ENCODE measurements around the gene CPLX1. TPM values are rescaled to one million over a fixed set of nuclear protein-coding genes. Genes with fewer than 3 reads are reported as not detected.
A peak's percentile ranks its signal among the peaks of the same experiment; 100 is the strongest.
"Not testable (repeated sequence)": the region's sequence is repeated elsewhere in the genome, so short reads cannot be mapped to it uniquely, and the experiment has no call there.

CPLX1 gene
- total and polyA plus RNA-seq, 9 donors: 0.09 to 0.91 (median 0.27) TPM

GRCh38 chr4:761086-761485 is 64.8 kb downstream of the CPLX1 start:
- H3K27me3 ChIP-seq (ENCODE audit: control insufficient read depth, insufficient read depth, low read length): no peaks in the 10 kb centered on the region
- 96% methylated on average over 11 of the region's 14 CpGs for WGBS (ENCODE audit: insufficient coverage)
- peaks cover 66% of the 10 kb centered on the region for H3K36me3 ChIP-seq (ENCODE audit: control insufficient read depth, insufficient read depth, low read length)
- no peak for DNase-seq
- no peak overlapping the region for H3K4me3 ChIP-seq (ENCODE audit: low read length)
- H3K9me3 ChIP-seq (replicated peaks; ENCODE audit: control insufficient read depth, low read depth, low read length): no peaks in the 10 kb centered on the region
- peaks cover 3% of the 10 kb centered on the region for H3K4me1 ChIP-seq (ENCODE audit: control insufficient read depth, insufficient read depth, low read length)
- H3K27ac ChIP-seq (ENCODE audit: low read length): no peak overlapping the region

GRCh38 chr4:760616-761015 is 65.3 kb downstream of the CPLX1 start:
- H3K36me3 ChIP-seq (ENCODE audit: control insufficient read depth, insufficient read depth, low read length): peaks cover 61% of the 10 kb centered on the region
- H3K9me3 ChIP-seq (replicated peaks; ENCODE audit: control insufficient read depth, low read depth, low read length): no peaks in the 10 kb centered on the region
- WGBS (ENCODE audit: insufficient coverage): 86% methylated on average over 13 of the region's 21 CpGs

GRCh38 chr4:759810-760209 is 66.1 kb downstream of the CPLX1 start:
- H3K4me3 ChIP-seq (ENCODE audit: low read length); H3K27me3 ChIP-seq (ENCODE audit: control insufficient read depth, insufficient read depth, low read length); H3K9me3 ChIP-seq (replicated peaks; ENCODE audit: control insufficient read depth, low read depth, low read length); H3K4me1 ChIP-seq (ENCODE audit: control insufficient read depth, insufficient read depth, low read length); H3K27ac ChIP-seq (ENCODE audit: low read length); DNase-seq: not testable (repeated sequence)
- 79% methylated on average over 10 of the region's 24 CpGs for WGBS (ENCODE audit: insufficient coverage)
- peaks cover 60% of the 10 kb centered on the region for H3K36me3 ChIP-seq (ENCODE audit: control insufficient read depth, insufficient read depth, low read length)

More at GRCh38 chr4:760616-761015, 65.3 kb downstream of the CPLX1 start:
- H3K4me1 ChIP-seq (ENCODE audit: control insufficient read depth, insufficient read depth, low read length): peaks cover 3% of the 10 kb centered on the region
- no peak overlapping the region for H3K4me3 ChIP-seq (ENCODE audit: low read length)
- no peak overlapping the region for H3K27ac ChIP-seq (ENCODE audit: low read length)
- H3K27me3 ChIP-seq (ENCODE audit: control insufficient read depth, insufficient read depth, low read length): no peaks in the 10 kb centered on the region
- DNase-seq: no peak

GRCh38 chr4:757111-757510 is 68.8 kb downstream of the CPLX1 start:
- WGBS (ENCODE audit: insufficient coverage): 95% methylated on average over 12 of the region's 20 CpGs
- peaks cover 54% of the 10 kb centered on the region for H3K36me3 ChIP-seq (ENCODE audit: control insufficient read depth, insufficient read depth, low read length)
- no peak for DNase-seq

GRCh38 chr4:754221-755120 is 71.5 kb downstream of the CPLX1 start:
- no peak for DNase-seq
- H3K27ac ChIP-seq (ENCODE audit: low read length): no peak overlapping the region
- H3K27me3 ChIP-seq (ENCODE audit: control insufficient read depth, insufficient read depth, low read length): no peaks in the 10 kb centered on the region
- H3K4me1 ChIP-seq (ENCODE audit: control insufficient read depth, insufficient read depth, low read length): peaks cover 20% of the 10 kb centered on the region
- peaks cover 54% of the 10 kb centered on the region for H3K36me3 ChIP-seq (ENCODE audit: control insufficient read depth, insufficient read depth, low read length)
- H3K9me3 ChIP-seq (replicated peaks; ENCODE audit: control insufficient read depth, low read depth, low read length): no peaks in the 10 kb centered on the region
- WGBS (ENCODE audit: insufficient coverage): 91% methylated on average over 29 of the region's 32 CpGs
- H3K4me3 ChIP-seq (ENCODE audit: low read length): no peak overlapping the region

More at GRCh38 chr4:757111-757510, 68.8 kb downstream of the CPLX1 start:
- H3K4me1 ChIP-seq (ENCODE audit: control insufficient read depth, insufficient read depth, low read length): peaks cover 8% of the 10 kb centered on the region
- no peaks in the 10 kb centered on the region for H3K9me3 ChIP-seq (replicated peaks; ENCODE audit: control insufficient read depth, low read depth, low read length)
- no peak overlapping the region for H3K27ac ChIP-seq (ENCODE audit: low read length)
- H3K27me3 ChIP-seq (ENCODE audit: control insufficient read depth, insufficient read depth, low read length): no peaks in the 10 kb centered on the region
- H3K4me3 ChIP-seq (ENCODE audit: low read length): no peak overlapping the region

- H3K4me3 ChIP-seq (ENCODE audit: low read length); H3K9me3 ChIP-seq (replicated peaks; ENCODE audit: control insufficient read depth, low read depth, low read length); H3K27ac ChIP-seq (ENCODE audit: low read length); DNase-seq; H3K27me3 ChIP-seq (ENCODE audit: control insufficient read depth, insufficient read depth, low read length): not testable (repeated sequence)
- peaks cover 20% of the 10 kb centered on the region for H3K4me1 ChIP-seq (ENCODE audit: control insufficient read depth, insufficient read depth, low read length)
- H3K36me3 ChIP-seq (ENCODE audit: control insufficient read depth, insufficient read depth, low read length): peaks cover 60% of the 10 kb centered on the region
- WGBS (ENCODE audit: insufficient coverage): 96% methylated on average over 11 of the region's 13 CpGs
These were observed 72.7 kb downstream of the CPLX1 start for GRCh38 chr4:753186-753585.

- DNase-seq: peak; percentile 54
- Histone ChIP-seq H3K27ac (ENCODE audit: low read length) (peak overlapping the region; percentile 65), H3K36me3 (ENCODE audit: control insufficient read depth, insufficient read depth, low read length) (peaks cover 65% of the 10 kb centered on the region), H3K4me1 (ENCODE audit: control insufficient read depth, insufficient read depth, low read length) (peaks cover 20% of the 10 kb centered on the region), H3K9me3 (replicated peaks; ENCODE audit: control insufficient read depth, low read depth, low read length) (no peaks in the 10 kb centered on the region), H3K4me3 (ENCODE audit: low read length) (no peak overlapping the region), H3K27me3 (ENCODE audit: control insufficient read depth, insufficient read depth, low read length) (no peaks in the 10 kb centered on the region)
- WGBS (ENCODE audit: insufficient coverage): 89% methylated on average over 20 of the region's 25 CpGs
These were observed 73.6 kb downstream of the CPLX1 start for GRCh38 chr4:752196-752861.

- peaks cover 60% of the 10 kb centered on the region for H3K36me3 ChIP-seq (ENCODE audit: control insufficient read depth, insufficient read depth, low read length)
- peaks cover 20% of the 10 kb centered on the region for H3K4me1 ChIP-seq (ENCODE audit: control insufficient read depth, insufficient read depth, low read length)
- H3K9me3 ChIP-seq (replicated peaks; ENCODE audit: control insufficient read depth, low read depth, low read length): no peaks in the 10 kb centered on the region
- H3K27ac ChIP-seq (ENCODE audit: low read length): peak overlapping the region; percentile 65
- 83% methylated on average over 12 of the region's 15 CpGs for WGBS (ENCODE audit: insufficient coverage)
- DNase-seq: peak; percentile 53
- H3K27me3 ChIP-seq (ENCODE audit: control insufficient read depth, insufficient read depth, low read length): no peaks in the 10 kb centered on the region
- H3K4me3 ChIP-seq (ENCODE audit: low read length): no peak overlapping the region
These were observed 74.3 kb downstream of the CPLX1 start for GRCh38 chr4:751676-752075.

- Histone ChIP-seq H3K9me3 (replicated peaks; ENCODE audit: control insufficient read depth, low read depth, low read length) (no peaks in the 10 kb centered on the region), H3K4me3 (ENCODE audit: low read length) (no peak overlapping the region), H3K4me1 (ENCODE audit: control insufficient read depth, insufficient read depth, low read length) (peaks cover 20% of the 10 kb centered on the region), H3K27ac (ENCODE audit: low read length) (no peak overlapping the region), H3K36me3 (ENCODE audit: control insufficient read depth, insufficient read depth, low read length) (peaks cover 52% of the 10 kb centered on the region), H3K27me3 (ENCODE audit: control insufficient read depth, insufficient read depth, low read length) (no peaks in the 10 kb centered on the region)
- 86% methylated on average over 14 of the region's 20 CpGs for whole genome bisulfite sequencing (ENCODE audit: insufficient coverage)
- DNase-seq: no peak
These were observed 75.9 kb downstream of the CPLX1 start for GRCh38 chr4:749698-750666.
